Measurements from ENCODE around the gene GKN1. TPM values are rescaled to one million over a fixed set of nuclear protein-coding genes. Genes with fewer than 3 reads are reported as not detected.

GKN1 gene
- total RNA-seq, 1 experiment from 2014 or later: not detected

DNA sequence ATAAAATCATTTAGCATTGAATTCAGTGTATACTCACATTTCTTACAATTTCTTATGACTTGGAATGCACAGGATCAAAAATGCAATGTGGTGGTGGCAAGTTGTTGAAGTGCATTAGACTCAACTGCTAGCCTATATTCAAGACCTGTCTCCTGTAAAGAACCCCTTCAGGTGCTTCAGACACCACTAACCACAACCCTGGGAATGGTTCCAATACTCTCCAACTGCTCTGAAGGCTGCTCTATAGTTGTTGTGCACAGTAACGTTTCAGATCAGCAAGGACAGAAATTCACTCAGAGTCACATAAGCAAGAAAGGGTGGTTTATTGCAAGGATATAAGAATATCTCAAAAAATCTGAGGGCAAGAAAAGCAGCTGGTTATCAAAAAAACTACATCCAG is 6.5 kb downstream of the GKN1 start:
- no peak overlapping the region for H3K4me3 Mint-ChIP-seq (ENCODE audit: unreplicated experiment)
- peaks cover 40% of the 10 kb centered on the region for H3K27me3 Mint-ChIP-seq (ENCODE audit: insufficient read depth, unreplicated experiment)
- H3K27ac Mint-ChIP-seq (ENCODE audit: low read depth, unreplicated experiment): no peak overlapping the region
- BruUV-seq (replicated peaks): no TSS peak
- H3K4me1 Mint-ChIP-seq (ENCODE audit: insufficient read depth, unreplicated experiment): no peaks in the 10 kb centered on the region
- TF ChIP-seq, protein P1, sequence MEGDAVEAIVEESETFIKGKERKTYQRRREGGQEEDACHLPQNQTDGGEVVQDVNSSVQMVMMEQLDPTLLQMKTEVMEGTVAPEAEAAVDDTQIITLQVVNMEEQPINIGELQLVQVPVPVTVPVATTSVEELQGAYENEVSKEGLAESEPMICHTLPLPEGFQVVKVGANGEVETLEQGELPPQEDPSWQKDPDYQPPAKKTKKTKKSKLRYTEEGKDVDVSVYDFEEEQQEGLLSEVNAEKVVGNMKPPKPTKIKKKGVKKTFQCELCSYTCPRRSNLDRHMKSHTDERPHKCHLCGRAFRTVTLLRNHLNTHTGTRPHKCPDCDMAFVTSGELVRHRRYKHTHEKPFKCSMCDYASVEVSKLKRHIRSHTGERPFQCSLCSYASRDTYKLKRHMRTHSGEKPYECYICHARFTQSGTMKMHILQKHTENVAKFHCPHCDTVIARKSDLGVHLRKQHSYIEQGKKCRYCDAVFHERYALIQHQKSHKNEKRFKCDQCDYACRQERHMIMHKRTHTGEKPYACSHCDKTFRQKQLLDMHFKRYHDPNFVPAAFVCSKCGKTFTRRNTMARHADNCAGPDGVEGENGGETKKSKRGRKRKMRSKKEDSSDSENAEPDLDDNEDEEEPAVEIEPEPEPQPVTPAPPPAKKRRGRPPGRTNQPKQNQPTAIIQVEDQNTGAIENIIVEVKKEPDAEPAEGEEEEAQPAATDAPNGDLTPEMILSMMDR (IDR thresholded peaks at IDR 0.05; ENCODE audit: unreplicated experiment): no peak
- intact Hi-C loops (cut with micrococcal nuclease): no loop called here
- ChIA-PET POLR2A (interaction anchor here (0.7 kb wide), 1 partner anchor 393 kb away, joined by 3 read pairs; no protein-coding TSS in a partner anchor), CTCF (no interaction called here)
- H3K9me3 Mint-ChIP-seq (ENCODE audit: unreplicated experiment): no peaks in the 10 kb centered on the region
- no peak for DNase-seq (ENCODE audit: unreplicated experiment)
- no peaks in the 10 kb centered on the region for H3K36me3 Mint-ChIP-seq (ENCODE audit: insufficient read depth, unreplicated experiment)

DNA sequence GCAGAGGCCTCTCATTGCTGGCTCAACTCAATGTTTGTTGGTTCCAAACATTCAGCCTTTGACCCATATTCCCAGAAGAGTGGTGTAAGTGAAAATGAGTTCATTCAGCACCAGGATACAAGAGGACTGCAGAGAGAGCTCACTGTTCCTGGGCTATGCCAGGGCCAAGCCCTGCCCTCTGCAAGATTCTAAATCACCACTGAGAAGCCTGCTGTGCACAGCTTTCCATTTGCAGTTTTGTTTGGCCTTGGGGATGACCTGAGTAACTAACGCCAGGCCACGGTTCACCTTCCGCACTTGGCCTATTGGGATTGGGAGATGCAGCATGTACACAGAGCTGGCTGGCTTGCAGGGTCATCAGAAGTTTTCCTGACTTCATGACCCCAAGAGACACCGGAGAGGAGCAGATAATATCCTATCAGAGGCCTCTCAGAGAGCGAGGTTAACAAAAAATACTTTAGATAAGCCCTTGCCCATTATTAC is 12.6 kb downstream of the GKN1 start:
- H3K9me3 Mint-ChIP-seq (ENCODE audit: unreplicated experiment): no peaks in the 10 kb centered on the region
- BruUV-seq (replicated peaks): no TSS peak
- TF ChIP-seq, protein P1 (IDR thresholded peaks at IDR 0.05; ENCODE audit: unreplicated experiment): no peak
- DNase-seq (ENCODE audit: unreplicated experiment): no peak
- ChIA-PET CTCF (no interaction called here), POLR2A (no interaction called here)
- H3K4me3 Mint-ChIP-seq (ENCODE audit: unreplicated experiment): no peak overlapping the region
- intact Hi-C loops (cut with micrococcal nuclease): no loop called here
- no peak overlapping the region for H3K27ac Mint-ChIP-seq (ENCODE audit: low read depth, unreplicated experiment)
- peaks cover 16% of the 10 kb centered on the region for H3K27me3 Mint-ChIP-seq (ENCODE audit: insufficient read depth, unreplicated experiment)
- no peaks in the 10 kb centered on the region for H3K4me1 Mint-ChIP-seq (ENCODE audit: insufficient read depth, unreplicated experiment)
- H3K36me3 Mint-ChIP-seq (ENCODE audit: insufficient read depth, unreplicated experiment): no peaks in the 10 kb centered on the region

DNA sequence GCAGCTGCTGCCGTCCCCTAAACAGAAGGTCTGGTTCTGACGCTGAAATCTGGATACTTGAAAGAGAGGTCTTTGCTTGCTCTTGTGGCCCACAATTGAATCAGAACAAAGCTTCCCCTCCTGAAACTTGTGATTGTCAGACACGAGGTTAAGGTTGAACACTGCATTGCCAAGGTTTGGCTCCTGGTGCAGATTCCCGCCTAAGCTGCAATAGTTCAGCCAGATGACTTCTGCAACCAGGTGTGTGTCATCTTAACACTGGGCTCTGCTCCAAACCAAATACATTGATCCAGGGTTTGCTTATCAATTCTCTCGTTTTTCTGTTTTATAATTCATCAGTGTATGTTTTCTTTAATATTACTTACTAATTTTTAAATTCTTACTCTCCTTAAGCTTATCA is 14.6 kb downstream of the GKN1 start:
- Mint-ChIP-seq H3K27ac (ENCODE audit: low read depth, unreplicated experiment) (no peak overlapping the region), H3K36me3 (ENCODE audit: insufficient read depth, unreplicated experiment) (no peaks in the 10 kb centered on the region), H3K4me1 (ENCODE audit: insufficient read depth, unreplicated experiment) (no peaks in the 10 kb centered on the region), H3K9me3 (ENCODE audit: unreplicated experiment) (no peaks in the 10 kb centered on the region), H3K4me3 (ENCODE audit: unreplicated experiment) (no peak overlapping the region), H3K27me3 (ENCODE audit: insufficient read depth, unreplicated experiment) (peaks cover 19% of the 10 kb centered on the region)
- DNase-seq (ENCODE audit: unreplicated experiment): no peak
- no TSS peak for BruUV-seq (replicated peaks)
- intact Hi-C loops (cut with micrococcal nuclease): no loop called here
- ChIA-PET CTCF (interaction anchor here (0.6 to 0.7 kb wide), 2 partner anchors 17 to 320 kb away, joined by 3 read pairs; no protein-coding TSS in a partner anchor), POLR2A (interaction anchor here (0.8 kb wide), 1 partner anchor 243 kb away, joined by 3 read pairs; no protein-coding TSS in a partner anchor)
- TF ChIP-seq, protein P1 (IDR thresholded peaks at IDR 0.05; ENCODE audit: unreplicated experiment): no peak

DNA sequence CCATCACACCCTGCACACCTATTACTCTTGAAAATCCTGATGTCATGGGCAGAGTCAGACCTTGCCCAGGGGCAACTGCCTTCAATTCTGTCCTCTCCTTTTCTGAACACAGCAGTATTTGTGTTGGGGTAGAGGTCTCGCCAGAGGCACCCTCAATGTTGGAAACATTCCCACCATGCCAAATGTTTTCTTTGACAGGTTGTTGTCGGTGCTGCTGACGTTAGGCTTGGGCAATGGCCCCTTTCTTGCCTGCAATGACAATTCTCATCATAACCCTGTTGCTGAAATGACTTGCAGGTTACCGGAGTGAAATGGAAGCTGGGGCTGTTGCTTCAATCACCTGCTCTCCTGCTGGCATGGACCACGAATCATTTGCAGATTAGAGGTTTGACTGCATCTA is 17.9 kb downstream of the GKN1 start:
- ChIA-PET POLR2A (no interaction called here), CTCF (no interaction called here)
- DNase-seq (ENCODE audit: unreplicated experiment): no peak
- Mint-ChIP-seq H3K36me3 (ENCODE audit: insufficient read depth, unreplicated experiment) (no peaks in the 10 kb centered on the region), H3K27me3 (ENCODE audit: insufficient read depth, unreplicated experiment) (peaks cover 10% of the 10 kb centered on the region), H3K9me3 (ENCODE audit: unreplicated experiment) (no peaks in the 10 kb centered on the region), H3K4me1 (ENCODE audit: insufficient read depth, unreplicated experiment) (no peaks in the 10 kb centered on the region), H3K4me3 (ENCODE audit: unreplicated experiment) (no peak overlapping the region), H3K27ac (ENCODE audit: low read depth, unreplicated experiment) (no peak overlapping the region)
- BruUV-seq (replicated peaks): no TSS peak
- intact Hi-C loops (cut with micrococcal nuclease): no loop called here
- TF ChIP-seq, protein P1 (IDR thresholded peaks at IDR 0.05; ENCODE audit: unreplicated experiment): no peak

Data from MCF 10A (cell line).